Common myeloid progenitor, CD34-positive (primary cell): ENCODE measurements around the gene FAM168B.

Experiments used
- CTCF ChIA-PET: fragments of 350-600 bp; sonication (Branson Sonifier 250); formaldehyde crosslinking; loops from one replicate; lab custom pipeline; 2021; ENCODE audit warnings: antibody characterized with exemption; lab: Charles Lee
- POLR2A ChIA-PET: fragments of 350-600 bp; sonication (Branson Sonifier 250); formaldehyde crosslinking; loops from one replicate; lab custom pipeline; 2021; ENCODE audit warnings: antibody characterized with exemption; lab: Charles Lee
- DNase-seq, 3 donors: peaks; one replicate each; pipeline versions ENCODE4 v3.0.0 to v3.0.0-alpha.2; 2013
- H3K27ac ChIP-seq, 2 experiments: 1 replicate in 1 of 2; 2 replicates in 1 of 2; pipeline ENCODE4 v1.7.0; 2013; ENCODE audit warnings: inconsistent platforms in 2 of 2, low read length in 2 of 2, mild to moderate bottlenecking in 2 of 2, low read depth in 1 of 2, moderate library complexity in 1 of 2; ENCODE audit not compliant: severe bottlenecking in 2 of 2, insufficient read depth in 1 of 2, poor library complexity in 1 of 2
- H3K27me3 ChIP-seq, 5 experiments: replicated peaks in 2 of 5; 1 replicate in 3 of 5; 2 replicates in 2 of 5; pipeline versions ENCODE4 v1.6.1 to v1.7.0; 2013; ENCODE audit warnings: low read length in 4 of 5, mild to moderate bottlenecking in 2 of 5, moderate library complexity in 2 of 5, inconsistent platforms in 1 of 5; ENCODE audit not compliant: insufficient read depth in 5 of 5, control insufficient read depth in 4 of 5
- H3K36me3 ChIP-seq, 4 experiments: 1 replicate in 2 of 4; 2 replicates in 2 of 4; pipeline versions ENCODE4 v1.6.1 to v1.7.0; 2013; ENCODE audit warnings: low read length in 3 of 4, control low read depth in 1 of 4, mild to moderate bottlenecking in 1 of 4; ENCODE audit not compliant: control insufficient read depth in 4 of 4, insufficient read depth in 4 of 4
- H3K4me1 ChIP-seq, 4 experiments: 1 replicate in 3 of 4; 2 replicates in 1 of 4; pipeline versions ENCODE4 v1.6.1 to v1.7.1; 2013; ENCODE audit warnings: low read length in 3 of 4, mild to moderate bottlenecking in 3 of 4, control low read depth in 1 of 4, inconsistent platforms in 1 of 4, moderate library complexity in 1 of 4; ENCODE audit not compliant: control insufficient read depth in 4 of 4, insufficient read depth in 4 of 4; ENCODE audit errors: control extremely low read depth in 1 of 4
- H3K4me3 ChIP-seq, 7 experiments: 1 replicate in 4 of 7; 2 replicates in 3 of 7; pipeline versions ENCODE4 v1.5.1 to v1.7.0; 2013; ENCODE audit warnings: mild to moderate bottlenecking in 7 of 7, low read length in 6 of 7, moderate library complexity in 6 of 7, inconsistent platforms in 2 of 7, low read depth in 2 of 7, control low read depth in 1 of 7; ENCODE audit not compliant: insufficient read depth in 4 of 7, control insufficient read depth in 1 of 7; ENCODE audit errors: extremely low read depth in 1 of 7
- H3K9me3 ChIP-seq, 5 experiments: 1 replicate in 4 of 5; 2 replicates in 1 of 5; pipeline versions ENCODE4 v1.6.1 to v1.7.1; 2013; ENCODE audit warnings: low read length in 4 of 5, mild to moderate bottlenecking in 2 of 5, inconsistent platforms in 1 of 5, low read depth in 1 of 5, moderate library complexity in 1 of 5; ENCODE audit not compliant: control insufficient read depth in 4 of 5, insufficient read depth in 2 of 5; ENCODE audit errors: control extremely low read depth in 1 of 5
- WGBS: methylation state at CpG from one replicate; pipeline ENCODE4 v1.1.5; 2013; ENCODE audit not compliant: insufficient coverage; 5-methylcytosine and 5-hydroxymethylcytosine counted together

Gene FAM168B

GRCh38 chr2:131056204-131056931 is 36.9 kb downstream of the FAM168B start:
- Histone ChIP-seq H3K4me1 (no peaks in the 10 kb centered on the region), H3K9me3 (no peaks in the 10 kb centered on the region), H3K4me3 (no peak overlapping the region), H3K36me3 (peaks cover 18 to 82% (median 58%) of the 10 kb centered on the region in 4 experiments), H3K27me3 (no peaks in the 10 kb centered on the region), H3K27ac (no peak overlapping the region)
- DNase-seq: no peak
- 97% methylated on average over 5 of the region's 5 CpGs for WGBS
- ChIA-PET CTCF (interaction anchor here (1.1 kb wide), 1 partner anchor 79 kb away, joined by 3 read pairs; no protein-coding TSS in a partner anchor), POLR2A (no interaction called here)

- Histone ChIP-seq H3K27ac (no peak overlapping the region), H3K4me1 (no peaks in the 10 kb centered on the region), H3K9me3 (no peaks in the 10 kb centered on the region), H3K36me3 (peaks cover 18 to 88% (median 63%) of the 10 kb centered on the region in 4 experiments), H3K4me3 (no peak overlapping the region), H3K27me3 (no peaks in the 10 kb centered on the region)
- DNase-seq: no peak
- 97% methylated on average over 19 of the region's 26 CpGs for WGBS
- ChIA-PET POLR2A (no interaction called here), CTCF (no interaction called here)
These were observed 37.8 kb downstream of the FAM168B start for GRCh38 chr2:131055169-131056065.

GRCh38 chr2:131054488-131054887 is 38.8 kb downstream of the FAM168B start:
- H3K9me3 ChIP-seq: no peaks in the 10 kb centered on the region
- no peak overlapping the region for H3K27ac ChIP-seq
- H3K36me3 ChIP-seq: peaks cover 18 to 93% (median 68%) of the 10 kb centered on the region in 4 experiments
- no peak for DNase-seq
- H3K27me3 ChIP-seq: no peaks in the 10 kb centered on the region
- ChIA-PET CTCF (no interaction called here), POLR2A (no interaction called here)
- no peaks in the 10 kb centered on the region for H3K4me1 ChIP-seq
- no peak overlapping the region for H3K4me3 ChIP-seq
- 100% methylated on average over 4 of the region's 7 CpGs for WGBS

GRCh38 chr2:131052741-131053263 is 40.5 kb downstream of the FAM168B start:
- H3K36me3 ChIP-seq: peaks cover 21 to 94% (median 72%) of the 10 kb centered on the region in 4 experiments
- no peaks in the 10 kb centered on the region for H3K4me1 ChIP-seq
- ChIA-PET POLR2A (no interaction called here), CTCF (no interaction called here)
- H3K27me3 ChIP-seq: no peaks in the 10 kb centered on the region
- no peaks in the 10 kb centered on the region for H3K9me3 ChIP-seq
- no peak for DNase-seq
- H3K4me3 ChIP-seq: no peak overlapping the region
- no peak overlapping the region for H3K27ac ChIP-seq
- WGBS: 100% methylated on average over 2 of the region's 8 CpGs

- no peaks in the 10 kb centered on the region for H3K4me1 ChIP-seq
- H3K4me3 ChIP-seq: no peak overlapping the region
- no peak for DNase-seq
- no peak overlapping the region for H3K27ac ChIP-seq
- H3K36me3 ChIP-seq: peaks cover 20 to 96% (median 67%) of the 10 kb centered on the region in 4 experiments
- 100% methylated on average over 6 of the region's 8 CpGs for WGBS
- H3K9me3 ChIP-seq: no peaks in the 10 kb centered on the region
- H3K27me3 ChIP-seq: no peaks in the 10 kb centered on the region
- CTCF ChIA-PET: no interaction called here
- POLR2A ChIA-PET: no interaction called here
These were observed 42.4 kb downstream of the FAM168B start for GRCh38 chr2:131050896-131051295.

- Histone ChIP-seq H3K9me3 (no peaks in the 10 kb centered on the region), H3K27ac (no peak overlapping the region), H3K27me3 (no peaks in the 10 kb centered on the region), H3K4me3 (no peak overlapping the region), H3K4me1 (no peaks in the 10 kb centered on the region), H3K36me3 (peaks cover 13 to 79% (median 53%) of the 10 kb centered on the region in 4 experiments)
- DNase-seq: no peak
- 97% methylated on average over 6 of the region's 7 CpGs for WGBS
- POLR2A ChIA-PET: no interaction called here
- CTCF ChIA-PET: no interaction called here
These were observed 44.0 kb downstream of the FAM168B start for GRCh38 chr2:131049150-131049718.
